Measurements from ENCODE around the gene RNF113B.

RNF113B gene

DNA sequence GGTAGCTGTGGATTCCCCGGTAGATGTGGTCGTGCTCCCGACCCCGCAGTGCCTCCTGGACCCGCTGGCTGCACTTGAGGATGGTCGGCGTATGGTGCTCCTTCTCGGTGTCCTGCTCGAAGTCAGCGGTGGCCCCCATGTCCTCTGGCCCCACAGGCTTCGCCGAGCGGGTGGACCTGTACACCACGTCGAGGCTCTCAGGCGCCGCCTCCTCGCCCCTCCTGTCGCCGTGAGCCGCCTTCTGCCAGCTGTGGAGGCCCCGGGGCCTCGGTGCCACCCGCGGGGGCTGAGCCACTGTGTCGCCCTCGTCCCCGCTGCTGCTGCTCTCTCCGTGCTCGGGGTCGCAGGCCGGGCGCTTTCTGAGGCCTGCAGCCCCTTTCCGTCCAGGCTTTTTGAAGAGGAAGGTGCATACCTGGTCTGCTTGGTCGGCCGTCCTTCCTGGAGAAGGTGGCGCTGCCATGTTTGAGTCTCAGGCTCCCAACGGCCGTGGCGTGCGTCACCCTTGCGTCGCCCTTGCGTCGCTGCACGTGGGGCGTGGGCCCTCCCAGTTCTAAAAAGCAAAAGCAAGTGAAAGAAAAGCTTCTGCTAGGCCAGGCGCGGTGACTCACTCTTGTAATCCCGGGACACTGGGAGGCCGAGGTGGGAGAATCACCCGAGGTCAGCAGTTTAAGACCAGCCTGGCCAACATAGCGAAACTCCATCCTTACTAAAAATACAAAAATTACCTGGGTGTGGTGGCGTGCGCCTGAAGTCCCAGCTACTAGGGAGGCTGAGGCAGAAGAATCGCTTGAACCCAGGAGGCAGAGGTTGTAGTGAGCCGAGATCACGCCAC lies at the start of gene RNF113B:
TSS of gene RNF113B (minus strand) at position 493 of the 832 bp plus-strand sequence. CDS start at position 460, 33 bp downstream.
- CTCF ChIA-PET = no interaction called here
- no peak within 1 kb of the TSS for H3K4me3 ChIP-seq (ENCODE audit: low read depth, low read length)
- TF ChIP-seq, protein P1, sequence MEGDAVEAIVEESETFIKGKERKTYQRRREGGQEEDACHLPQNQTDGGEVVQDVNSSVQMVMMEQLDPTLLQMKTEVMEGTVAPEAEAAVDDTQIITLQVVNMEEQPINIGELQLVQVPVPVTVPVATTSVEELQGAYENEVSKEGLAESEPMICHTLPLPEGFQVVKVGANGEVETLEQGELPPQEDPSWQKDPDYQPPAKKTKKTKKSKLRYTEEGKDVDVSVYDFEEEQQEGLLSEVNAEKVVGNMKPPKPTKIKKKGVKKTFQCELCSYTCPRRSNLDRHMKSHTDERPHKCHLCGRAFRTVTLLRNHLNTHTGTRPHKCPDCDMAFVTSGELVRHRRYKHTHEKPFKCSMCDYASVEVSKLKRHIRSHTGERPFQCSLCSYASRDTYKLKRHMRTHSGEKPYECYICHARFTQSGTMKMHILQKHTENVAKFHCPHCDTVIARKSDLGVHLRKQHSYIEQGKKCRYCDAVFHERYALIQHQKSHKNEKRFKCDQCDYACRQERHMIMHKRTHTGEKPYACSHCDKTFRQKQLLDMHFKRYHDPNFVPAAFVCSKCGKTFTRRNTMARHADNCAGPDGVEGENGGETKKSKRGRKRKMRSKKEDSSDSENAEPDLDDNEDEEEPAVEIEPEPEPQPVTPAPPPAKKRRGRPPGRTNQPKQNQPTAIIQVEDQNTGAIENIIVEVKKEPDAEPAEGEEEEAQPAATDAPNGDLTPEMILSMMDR (IDR thresholded peaks at IDR 0.05; ENCODE audit: insufficient read depth, low read length, missing control alignments) = no peak
- DNase-seq (ENCODE audit: low read depth, low spot score) = no peak
- POLR2A ChIA-PET = no interaction called here

GRCh38 chr13:98226496-98226895 lies 49.4 kb upstream of the RNF113B start:
- no peak for DNase-seq (ENCODE audit: low read depth, low spot score)
- POLR2A ChIA-PET = no interaction called here

GRCh38 chr13:98225036-98225940 lies 48.2 kb upstream of the RNF113B start:
- POLR2A ChIA-PET = interaction anchor here (0.7 kb wide), 1 partner anchor 186 kb away, joined by 3 read pairs; no protein-coding TSS in a partner anchor
- no peak for DNase-seq (ENCODE audit: low read depth, low spot score)
- CTCF ChIA-PET = no interaction called here
- TF ChIP-seq, protein P1 (IDR thresholded peaks at IDR 0.05; ENCODE audit: insufficient read depth, low read length, missing control alignments) = no peak
- H3K4me3 ChIP-seq (ENCODE audit: low read depth, low read length) = no peak overlapping the region

More at GRCh38 chr13:98226496-98226895, 49.4 kb upstream of the RNF113B start:
- CTCF ChIA-PET = interaction anchor here (1.3 kb wide), 1 partner anchor 11 kb away, joined by 4 read pairs; no protein-coding TSS in a partner anchor
- no peak overlapping the region for H3K4me3 ChIP-seq (ENCODE audit: low read depth, low read length)
- TF ChIP-seq, protein P1 (IDR thresholded peaks at IDR 0.05; ENCODE audit: insufficient read depth, low read length, missing control alignments) = no peak

GRCh38 chr13:98224557-98224956 lies 47.5 kb upstream of the RNF113B start:
- no peak overlapping the region for H3K4me3 ChIP-seq (ENCODE audit: low read depth, low read length)
- DNase-seq (ENCODE audit: low read depth, low spot score) = no peak
- TF ChIP-seq, protein P1 (IDR thresholded peaks at IDR 0.05; ENCODE audit: insufficient read depth, low read length, missing control alignments) = no peak
- CTCF ChIA-PET = no interaction called here
- POLR2A ChIA-PET = interaction anchor here (0.7 kb wide), 1 partner anchor 186 kb away, joined by 3 read pairs; no protein-coding TSS in a partner anchor

DNA sequence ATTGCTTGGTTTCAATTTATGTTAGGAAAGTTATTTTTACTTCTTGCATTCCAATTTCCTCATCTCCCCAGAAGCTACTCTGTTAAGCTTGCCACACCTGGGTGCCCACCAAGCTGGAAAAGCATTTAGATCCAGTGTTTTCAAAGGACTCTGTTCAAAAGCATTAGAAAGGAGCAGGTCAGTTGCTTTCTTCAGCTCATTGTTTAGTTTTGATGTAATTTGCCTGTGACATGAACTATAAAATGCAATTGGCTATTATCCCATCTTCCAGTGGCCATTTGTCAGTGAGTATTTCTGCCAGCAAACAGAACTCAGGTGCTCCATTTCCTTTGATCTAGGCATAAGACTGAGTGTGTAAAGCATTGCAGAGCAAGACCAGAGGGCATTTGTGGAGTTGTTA lies 46.7 kb upstream of the RNF113B start:
- DNase-seq (ENCODE audit: low read depth, low spot score) = no peak
- ChIA-PET POLR2A (no interaction called here), CTCF (no interaction called here)
- no peak overlapping the region for H3K4me3 ChIP-seq (ENCODE audit: low read depth, low read length)
- TF ChIP-seq, protein P1 (IDR thresholded peaks at IDR 0.05; ENCODE audit: insufficient read depth, low read length, missing control alignments) = no peak

GRCh38 chr13:98222816-98223215 lies 45.7 kb upstream of the RNF113B start:
- TF ChIP-seq, protein P1 (IDR thresholded peaks at IDR 0.05; ENCODE audit: insufficient read depth, low read length, missing control alignments) = no peak
- POLR2A ChIA-PET = no interaction called here
- CTCF ChIA-PET = no interaction called here
- DNase-seq (ENCODE audit: low read depth, low spot score) = no peak
- no peak overlapping the region for H3K4me3 ChIP-seq (ENCODE audit: low read depth, low read length)

Data from AG04449 (cell line).